SJCRH30 (cell line): ENCODE measurements around the gene LDB2. TPM values are rescaled to one million over a fixed set of nuclear protein-coding genes. Genes with fewer than 3 reads are reported as not detected.

Experiments
- DNase-seq, 2 experiments: peaks; one replicate each; pipeline ENCODE4 v3.0.0-alpha.2; 2015 to 2020
- H3K27ac ChIP-seq: fragments of 250-450 bp; sonication (Bioruptor Pico); 2 replicates; pipeline ENCODE4 v1.5.1; 2020; ENCODE audit warnings: mild to moderate bottlenecking, moderate library complexity
- H3K27me3 ChIP-seq: fragments of 250-450 bp; sonication (Bioruptor Pico); 2 replicates; pipeline ENCODE4 v1.5.1; 2020; ENCODE audit warnings: mild to moderate bottlenecking, moderate library complexity
- H3K36me3 ChIP-seq: fragments of 250-450 bp; sonication (Bioruptor Pico); 2 replicates; pipeline ENCODE4 v1.5.1; 2020; ENCODE audit warnings: mild to moderate bottlenecking, moderate library complexity
- H3K4me1 ChIP-seq: fragments of 250-450 bp; sonication (Bioruptor Pico); 2 replicates; pipeline ENCODE4 v1.5.1; 2020; ENCODE audit warnings: mild to moderate bottlenecking, moderate library complexity
- H3K4me3 ChIP-seq: fragments of 250-450 bp; sonication (Bioruptor Pico); 2 replicates; pipeline ENCODE4 v1.5.1; 2020; ENCODE audit warnings: mild to moderate bottlenecking, moderate library complexity
- H3K9me3 ChIP-seq: fragments of 250-450 bp; sonication (Bioruptor Pico); replicated peaks from 2 replicates; pipeline ENCODE4 v1.5.1; 2020; ENCODE audit warnings: mild to moderate bottlenecking, moderate library complexity
- total RNA-seq: library from RNA; depleted of rRNA; stranded (reverse); fragments of >200 nt; shearing (Covaris generic); gene quantifications from 2 replicates; pipeline ENCODE4 v1.2.3, GENCODE V29; 2014

Gene LDB2
- total RNA-seq, 1 experiment from 2014 or later, result 0.51 TPM

DNA sequence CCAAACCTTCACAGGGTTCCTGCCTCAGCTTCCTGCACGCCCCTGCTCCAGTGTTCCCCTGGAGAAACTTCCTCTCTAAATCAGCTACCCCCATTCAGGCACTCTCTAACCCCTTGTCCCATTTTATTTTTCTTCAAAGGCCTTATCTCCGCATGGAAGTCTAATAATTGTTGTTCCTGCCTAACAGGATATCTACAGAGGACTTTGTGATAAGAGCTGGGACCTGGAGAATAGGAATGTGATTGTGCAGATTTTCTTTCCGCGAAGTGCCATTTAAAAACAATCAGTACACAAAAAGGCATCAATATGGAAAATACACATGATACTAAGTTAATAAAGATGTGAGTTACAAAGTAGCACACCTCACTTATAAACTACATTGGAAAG is 32.6 kb downstream of the LDB2 start:
- Histone ChIP-seq H3K36me3 (no peaks in the 10 kb centered on the region), H3K4me3 (no peak overlapping the region), H3K27ac (no peak overlapping the region), H3K9me3 (no peaks in the 10 kb centered on the region), H3K27me3 (peaks cover 9% of the 10 kb centered on the region), H3K4me1 (no peaks in the 10 kb centered on the region)
- DNase-seq, result no peak

DNA sequence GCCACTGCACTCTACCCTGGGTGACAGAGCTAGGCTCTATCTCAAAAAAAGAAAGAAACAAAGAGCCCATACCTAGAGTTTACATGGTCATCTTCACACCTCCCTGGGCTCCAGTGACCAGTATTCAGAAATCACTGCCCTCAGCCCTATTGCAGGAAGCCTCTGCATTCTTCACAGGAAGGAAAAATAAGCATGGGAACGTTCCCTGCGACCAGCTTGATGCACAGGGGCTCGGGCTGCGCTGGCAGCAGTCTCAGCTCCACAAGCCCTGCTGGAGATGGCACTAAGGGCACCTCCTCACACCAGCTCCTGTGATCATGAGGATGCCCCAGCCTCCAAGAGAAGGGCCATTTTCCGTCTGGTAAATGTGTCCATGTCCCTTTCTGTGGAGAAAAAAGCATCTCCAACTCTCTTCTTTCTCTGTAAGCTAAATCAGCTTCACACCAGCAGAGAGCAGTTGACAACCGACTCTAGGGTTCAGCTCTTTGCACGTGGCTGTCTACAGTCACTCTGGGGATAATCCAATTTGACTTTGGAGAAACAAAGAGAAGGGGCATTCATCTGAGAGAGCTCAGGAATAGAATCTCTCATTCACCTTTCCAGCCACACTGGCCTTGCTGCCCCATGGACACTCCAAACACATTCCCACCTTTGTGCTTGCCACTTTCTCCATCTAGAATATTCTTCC is 33.1 kb downstream of the LDB2 start:
- no peaks in the 10 kb centered on the region for H3K4me1 ChIP-seq
- H3K27me3 ChIP-seq, result peaks cover 9% of the 10 kb centered on the region
- H3K36me3 ChIP-seq, result no peaks in the 10 kb centered on the region
- H3K4me3 ChIP-seq, result no peak overlapping the region
- no peak for DNase-seq
- no peak overlapping the region for H3K27ac ChIP-seq
- H3K9me3 ChIP-seq, result no peaks in the 10 kb centered on the region

DNA sequence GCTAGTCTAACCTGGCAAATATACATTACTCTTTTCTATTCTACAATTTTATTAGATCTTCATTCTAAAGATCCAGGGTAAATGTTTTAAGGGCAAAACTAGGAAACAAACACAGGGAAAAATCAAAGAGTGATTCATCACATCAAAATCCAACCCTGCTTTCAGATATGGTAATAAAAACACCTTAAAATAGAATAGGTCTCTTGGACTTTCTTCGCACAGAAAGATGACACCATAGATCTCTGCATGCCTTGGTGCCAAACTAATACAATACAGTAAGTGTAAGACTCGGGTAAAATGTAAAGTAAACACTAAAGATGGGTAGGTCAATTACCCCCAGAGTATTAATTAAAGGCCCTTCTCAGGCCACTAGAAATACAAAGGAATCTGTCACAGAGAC is 34.2 kb downstream of the LDB2 start:
- no peak overlapping the region for H3K27ac ChIP-seq
- no peaks in the 10 kb centered on the region for H3K36me3 ChIP-seq
- no peak overlapping the region for H3K4me3 ChIP-seq
- no peaks in the 10 kb centered on the region for H3K9me3 ChIP-seq
- H3K4me1 ChIP-seq, result no peaks in the 10 kb centered on the region
- no peak for DNase-seq
- peaks cover 9% of the 10 kb centered on the region for H3K27me3 ChIP-seq

DNA sequence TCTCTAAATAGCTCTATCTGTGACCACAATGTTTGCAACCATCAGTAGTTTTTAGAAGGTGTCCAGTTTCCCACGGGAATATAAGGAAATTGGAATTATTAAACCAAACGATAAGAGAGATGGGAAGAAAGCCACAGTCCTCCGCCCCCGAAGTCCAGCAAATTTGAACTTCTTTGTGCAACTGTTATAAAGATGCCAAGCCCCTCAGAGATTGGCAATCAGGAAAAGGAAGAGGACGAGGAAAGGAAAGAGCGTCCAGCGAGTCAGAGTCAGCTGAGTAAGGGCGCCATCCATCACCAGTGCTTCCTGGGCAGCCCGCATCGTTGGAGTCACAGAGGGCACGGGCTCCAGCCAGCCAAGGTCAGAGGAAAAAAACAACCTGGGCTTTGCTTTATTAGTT is 35.7 kb downstream of the LDB2 start:
- H3K36me3 ChIP-seq, result no peaks in the 10 kb centered on the region
- peaks cover 5% of the 10 kb centered on the region for H3K27me3 ChIP-seq
- no peak for DNase-seq
- no peak overlapping the region for H3K27ac ChIP-seq
- H3K4me3 ChIP-seq, result no peak overlapping the region
- no peaks in the 10 kb centered on the region for H3K4me1 ChIP-seq
- H3K9me3 ChIP-seq, result no peaks in the 10 kb centered on the region

DNA sequence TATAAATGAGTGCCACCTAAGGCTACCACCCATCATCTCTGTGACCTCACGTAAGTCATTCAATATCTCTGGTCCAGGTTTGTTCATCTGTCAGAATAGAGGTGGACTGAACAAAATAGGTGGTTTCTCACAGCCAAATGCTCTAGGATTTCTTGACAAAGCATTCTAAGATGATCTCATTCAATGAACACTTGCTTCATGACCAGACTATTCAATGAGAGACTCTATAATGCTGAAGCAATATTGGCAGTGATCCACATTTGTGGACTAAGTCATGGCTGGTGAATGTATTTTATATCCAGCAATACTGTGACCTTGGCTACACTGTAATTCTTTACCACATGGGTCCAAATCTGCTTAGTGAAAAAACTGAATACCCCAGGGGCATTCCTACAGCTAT is 37.9 kb downstream of the LDB2 start:
- Histone ChIP-seq H3K4me1 (no peaks in the 10 kb centered on the region), H3K4me3 (no peak overlapping the region), H3K27ac (no peak overlapping the region), H3K9me3 (no peaks in the 10 kb centered on the region), H3K36me3 (no peaks in the 10 kb centered on the region), H3K27me3 (peaks cover 5% of the 10 kb centered on the region)
- no peak for DNase-seq

DNA sequence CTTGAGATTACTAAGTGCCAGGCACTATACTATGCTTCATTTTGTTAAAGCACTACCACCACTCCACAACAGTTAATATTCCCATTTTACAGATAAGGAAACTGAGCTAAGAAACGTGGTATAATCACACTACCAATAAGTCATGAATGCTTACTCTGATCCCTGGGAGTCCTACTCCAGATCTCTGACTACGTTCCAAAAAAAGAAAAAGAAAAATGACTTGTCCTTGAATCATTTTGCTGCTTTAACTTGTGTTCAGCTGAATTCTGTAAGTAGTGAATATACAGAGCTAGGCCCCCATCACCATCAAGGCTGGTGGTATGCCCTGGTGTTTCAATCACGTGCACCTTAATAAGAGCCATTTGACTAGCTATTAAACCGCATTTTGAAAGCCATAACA is 39.4 kb downstream of the LDB2 start:
- H3K36me3 ChIP-seq, result no peaks in the 10 kb centered on the region
- H3K27me3 ChIP-seq, result no peaks in the 10 kb centered on the region; the same call in 1 of the 2 replicates
- no peak for DNase-seq
- no peaks in the 10 kb centered on the region for H3K4me1 ChIP-seq
- H3K4me3 ChIP-seq, result no peak overlapping the region
- H3K9me3 ChIP-seq, result no peaks in the 10 kb centered on the region
- H3K27ac ChIP-seq, result no peak overlapping the region

DNA sequence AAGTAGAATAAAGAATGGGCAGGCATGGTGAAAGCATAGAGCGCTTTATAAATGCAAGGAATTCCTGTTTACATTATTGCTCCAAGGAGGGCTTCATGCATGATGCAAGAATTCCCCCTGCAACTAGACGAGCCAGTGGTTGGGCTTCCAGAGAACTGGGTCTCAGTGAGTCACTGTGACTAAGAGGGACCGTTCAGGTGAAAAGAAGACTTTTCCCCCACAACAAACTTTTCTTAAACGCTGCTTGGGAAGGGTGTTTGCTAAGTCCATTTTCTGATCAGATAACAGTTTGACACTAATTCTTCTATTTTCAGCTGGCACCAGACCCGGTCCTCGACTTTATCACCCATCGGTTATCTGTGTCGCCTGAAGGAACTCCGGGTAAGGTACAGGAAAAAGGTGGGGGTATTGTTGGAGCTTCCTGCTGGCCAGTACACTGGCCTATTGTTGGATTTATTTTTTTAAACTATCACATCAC is 40.1 kb downstream of the LDB2 start:
- DNase-seq, result no peak
- no peak overlapping the region for H3K27ac ChIP-seq

DNA sequence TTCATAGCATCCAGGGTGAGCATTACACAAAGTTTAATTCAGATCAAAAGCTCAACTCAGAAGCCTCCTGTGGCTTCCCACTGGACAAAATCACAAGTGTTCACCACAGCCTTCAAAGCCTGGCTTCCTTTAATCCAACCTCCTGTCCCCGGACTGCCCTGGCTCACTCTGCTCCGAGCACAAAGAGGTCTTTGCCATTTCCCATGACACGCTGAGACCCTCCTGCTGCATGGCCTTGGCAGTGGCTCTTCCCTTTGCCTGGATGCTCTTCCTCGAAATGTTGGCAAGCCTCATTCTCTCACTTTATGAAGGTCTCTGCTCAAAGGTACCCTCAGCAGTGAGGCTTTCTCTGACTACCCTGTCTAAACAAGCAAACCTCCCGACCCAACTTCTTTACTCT is 41.0 kb downstream of the LDB2 start:
- H3K27ac ChIP-seq, result no peak overlapping the region
- no peak for DNase-seq
- no peak overlapping the region for H3K4me3 ChIP-seq
- H3K9me3 ChIP-seq, result no peaks in the 10 kb centered on the region
- H3K4me1 ChIP-seq, result no peaks in the 10 kb centered on the region
- H3K27me3 ChIP-seq, result no peaks in the 10 kb centered on the region; the same call in 1 of the 2 replicates
- H3K36me3 ChIP-seq, result no peaks in the 10 kb centered on the region

More for the DNA sequence above, 40.1 kb downstream of the LDB2 start:
- Histone ChIP-seq H3K27me3 (no peaks in the 10 kb centered on the region; the same call in 1 of the 2 replicates), H3K36me3 (no peaks in the 10 kb centered on the region), H3K4me1 (no peaks in the 10 kb centered on the region), H3K4me3 (no peak overlapping the region), H3K9me3 (no peaks in the 10 kb centered on the region)

DNA sequence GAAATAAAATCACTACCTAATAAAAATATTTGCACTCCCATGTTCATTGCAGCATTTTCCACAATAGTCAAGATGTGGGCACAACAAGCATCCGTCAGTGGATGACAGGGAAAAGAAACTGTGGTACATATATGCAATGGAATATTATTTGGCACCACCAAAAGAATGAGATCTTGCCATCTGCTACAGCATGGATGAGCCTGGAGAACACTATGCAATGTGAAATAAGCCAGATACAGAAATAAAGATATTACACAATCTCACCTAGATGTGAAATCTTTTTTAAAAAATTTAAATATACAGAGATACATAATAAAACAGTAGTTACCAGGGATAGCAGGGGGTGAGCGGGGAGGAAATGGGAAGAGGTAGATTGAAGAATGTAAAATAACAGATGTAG is 44.8 kb downstream of the LDB2 start:
- H3K4me3 ChIP-seq, result no peak overlapping the region
- DNase-seq, result no peak
- no peaks in the 10 kb centered on the region for H3K27me3 ChIP-seq
- H3K27ac ChIP-seq, result no peak overlapping the region
- no peaks in the 10 kb centered on the region for H3K9me3 ChIP-seq
- H3K4me1 ChIP-seq, result no peaks in the 10 kb centered on the region
- H3K36me3 ChIP-seq, result no peaks in the 10 kb centered on the region

DNA sequence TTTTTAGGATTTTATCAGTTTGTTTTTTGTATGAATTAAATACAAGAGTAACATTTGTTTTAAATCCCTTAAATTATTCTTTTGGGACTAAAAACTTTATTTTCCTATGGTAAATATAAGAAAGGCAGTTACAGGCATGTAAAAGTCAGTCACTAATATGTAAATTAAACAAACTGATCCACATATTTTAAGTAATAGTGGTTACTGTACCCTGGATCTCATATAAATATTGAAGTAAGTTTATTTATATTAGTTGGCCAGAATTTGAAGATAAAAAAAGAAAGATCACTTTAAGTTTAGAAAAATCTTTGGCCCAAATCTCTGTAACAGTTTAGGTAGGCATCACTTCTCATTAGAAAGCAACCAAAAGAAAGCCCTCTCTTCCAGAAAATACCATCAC is 45.8 kb downstream of the LDB2 start:
- no peaks in the 10 kb centered on the region for H3K9me3 ChIP-seq
- no peaks in the 10 kb centered on the region for H3K4me1 ChIP-seq
- no peak overlapping the region for H3K4me3 ChIP-seq
- H3K27me3 ChIP-seq, result no peaks in the 10 kb centered on the region
- DNase-seq, result no peak
- no peaks in the 10 kb centered on the region for H3K36me3 ChIP-seq
- H3K27ac ChIP-seq, result no peak overlapping the region

DNA sequence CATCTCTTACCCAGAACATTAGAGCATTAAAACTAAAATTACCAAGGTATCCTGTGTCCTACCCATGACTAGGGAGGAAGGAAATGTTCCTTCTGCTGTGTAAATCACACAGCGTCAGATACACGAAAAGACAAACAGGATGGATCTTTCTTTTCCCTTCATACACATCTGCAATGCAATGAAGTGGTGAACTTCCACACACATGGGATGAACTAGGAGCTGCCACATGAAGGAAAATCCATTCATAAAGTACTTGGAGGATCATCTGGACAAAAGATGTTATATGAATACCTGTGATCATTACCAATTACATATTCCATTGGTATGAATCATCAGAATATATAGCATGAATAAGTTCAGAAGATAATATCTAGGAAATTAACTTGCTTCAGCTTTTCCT is 46.2 kb downstream of the LDB2 start:
- H3K27ac ChIP-seq, result no peak overlapping the region
- no peak for DNase-seq
- no peaks in the 10 kb centered on the region for H3K9me3 ChIP-seq
- H3K4me1 ChIP-seq, result no peaks in the 10 kb centered on the region
- no peaks in the 10 kb centered on the region for H3K27me3 ChIP-seq
- H3K4me3 ChIP-seq, result no peak overlapping the region
- H3K36me3 ChIP-seq, result no peaks in the 10 kb centered on the region

DNA sequence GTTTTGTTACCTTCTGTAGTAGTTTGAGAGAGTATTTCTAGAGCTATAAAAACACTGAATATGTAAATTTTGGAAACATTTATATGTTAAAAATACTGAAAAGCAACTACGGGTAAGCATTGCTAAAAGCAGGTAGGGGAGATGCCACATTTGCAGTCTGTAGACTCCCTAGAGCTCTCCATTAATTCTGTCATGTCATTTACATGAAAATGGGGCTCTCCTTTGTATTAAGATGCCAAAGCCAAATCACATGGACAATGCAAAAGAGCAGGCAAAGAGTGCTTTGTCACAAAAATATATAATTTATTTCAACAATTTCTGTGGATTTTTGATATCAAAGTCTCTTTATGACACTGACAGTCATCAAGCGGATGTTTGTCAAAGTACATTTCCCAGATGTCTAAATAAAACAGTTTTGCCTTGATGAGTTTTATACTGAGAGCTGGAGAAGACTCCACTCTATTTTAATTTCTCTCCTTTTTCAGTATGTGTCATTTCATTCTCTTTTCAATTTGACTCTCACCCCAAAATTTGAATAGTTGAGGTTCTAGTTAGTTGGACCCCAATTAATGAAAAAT is 51.8 kb downstream of the LDB2 start:
- H3K36me3 ChIP-seq, result no peaks in the 10 kb centered on the region
- H3K4me3 ChIP-seq, result no peak overlapping the region
- DNase-seq, result no peak
- 0 out of 2 replicates have a peak, but pooled peaks cover 4% of the 10 kb centered on the region for H3K27me3 ChIP-seq
- no peak overlapping the region for H3K27ac ChIP-seq
- H3K9me3 ChIP-seq, result no peaks in the 10 kb centered on the region
- H3K4me1 ChIP-seq, result 0 out of 2 replicates have a peak, but pooled peaks cover 3% of the 10 kb centered on the region

DNA sequence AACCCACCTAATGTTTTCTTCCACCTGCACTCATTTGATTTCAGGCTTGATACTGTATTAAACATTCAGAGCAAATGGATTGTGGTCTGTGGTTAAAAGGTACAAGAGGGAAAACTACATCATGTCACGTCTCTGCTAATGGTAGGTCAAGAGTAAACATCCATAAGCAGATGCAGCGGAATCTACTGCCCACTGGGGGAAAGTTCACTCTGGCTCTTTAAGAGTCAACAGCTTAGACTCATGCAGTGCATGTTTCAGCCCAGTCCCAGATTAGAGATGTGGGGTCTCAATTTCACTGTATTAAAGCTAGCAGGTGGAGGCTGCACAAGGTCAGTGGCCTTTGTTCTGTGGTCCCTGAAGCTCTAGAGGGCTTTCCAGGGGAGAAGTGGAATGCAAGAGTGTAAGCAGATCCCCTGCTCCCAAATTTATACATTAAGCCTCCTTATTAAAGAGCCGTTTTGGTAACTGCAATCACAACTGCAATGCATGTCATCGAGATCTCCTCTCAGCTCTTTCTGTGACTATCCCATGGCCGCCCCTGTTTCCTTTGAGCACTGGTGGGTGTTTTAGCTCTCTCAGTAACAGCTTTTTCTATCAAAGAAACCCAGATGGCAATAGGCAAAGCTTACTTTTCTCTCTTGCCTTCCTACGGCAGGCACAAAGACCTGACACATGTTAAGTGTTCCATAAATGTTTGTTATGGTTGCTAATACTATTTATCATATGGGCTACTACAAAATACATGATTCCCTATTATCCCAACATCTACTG is 53.4 kb downstream of the LDB2 start:
- no peaks in the 10 kb centered on the region for H3K9me3 ChIP-seq
- no peaks in the 10 kb centered on the region for H3K36me3 ChIP-seq
- DNase-seq, result peak in 1 of 2 experiments; percentile 8
- H3K4me3 ChIP-seq, result no peak overlapping the region
- 0 out of 2 replicates have a peak, but pooled peaks cover 4% of the 10 kb centered on the region for H3K27me3 ChIP-seq
- H3K4me1 ChIP-seq, result 0 out of 2 replicates have a peak, but pooled peaks cover 3% of the 10 kb centered on the region
- H3K27ac ChIP-seq, result no peak overlapping the region

DNA sequence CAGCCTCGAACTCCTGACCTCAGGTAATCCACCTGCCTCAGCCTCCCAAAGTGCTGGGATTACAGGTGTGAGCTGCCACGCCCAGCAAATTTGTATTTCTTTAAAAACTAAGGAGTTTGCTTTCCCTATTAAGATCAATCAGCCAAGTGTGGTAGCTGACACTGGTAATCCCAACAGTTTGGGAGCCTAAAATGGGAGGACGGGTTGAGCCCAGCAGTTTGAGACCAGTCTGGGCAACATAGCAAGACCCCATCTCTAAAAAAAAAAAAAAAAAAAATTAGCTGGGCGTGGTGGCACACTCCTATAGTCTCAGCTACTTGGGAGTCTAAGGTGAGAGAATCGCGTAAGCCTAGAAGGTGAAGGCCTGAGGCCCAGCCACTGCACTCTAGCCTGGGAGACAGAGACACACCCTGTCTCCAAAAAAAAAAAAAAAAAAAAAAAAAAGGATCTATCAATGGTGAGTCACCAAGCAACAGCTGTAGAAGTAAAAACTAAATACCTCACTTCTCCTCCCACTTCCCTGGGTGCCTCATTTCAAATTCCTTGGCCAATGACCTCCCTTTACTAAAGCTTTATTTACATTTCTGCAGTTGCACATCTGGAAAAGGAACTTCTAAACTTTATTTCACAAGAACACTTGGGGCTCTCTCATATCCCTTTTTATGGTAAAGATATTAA is 54.5 kb downstream of the LDB2 start:
- no peak overlapping the region for H3K27ac ChIP-seq
- H3K4me1 ChIP-seq, result 0 out of 2 replicates have a peak, but pooled peaks cover 3% of the 10 kb centered on the region
- peak in 1 of 2 experiments; percentile 24 for DNase-seq
- H3K27me3 ChIP-seq, result 0 out of 2 replicates have a peak, but pooled peaks cover 4% of the 10 kb centered on the region
- no peak overlapping the region for H3K4me3 ChIP-seq
- no peaks in the 10 kb centered on the region for H3K36me3 ChIP-seq
- H3K9me3 ChIP-seq, result no peaks in the 10 kb centered on the region
